Measurements from ENCODE around the gene TLR1. TPM values are rescaled to one million over a fixed set of nuclear protein-coding genes. Genes with fewer than 3 reads are reported as not detected.
A peak's percentile ranks its signal among the peaks of the same experiment; 100 is the strongest.

The TLR1 gene
- total RNA-seq, 1 donor from 2014 or later, result 43.0 TPM

DNA sequence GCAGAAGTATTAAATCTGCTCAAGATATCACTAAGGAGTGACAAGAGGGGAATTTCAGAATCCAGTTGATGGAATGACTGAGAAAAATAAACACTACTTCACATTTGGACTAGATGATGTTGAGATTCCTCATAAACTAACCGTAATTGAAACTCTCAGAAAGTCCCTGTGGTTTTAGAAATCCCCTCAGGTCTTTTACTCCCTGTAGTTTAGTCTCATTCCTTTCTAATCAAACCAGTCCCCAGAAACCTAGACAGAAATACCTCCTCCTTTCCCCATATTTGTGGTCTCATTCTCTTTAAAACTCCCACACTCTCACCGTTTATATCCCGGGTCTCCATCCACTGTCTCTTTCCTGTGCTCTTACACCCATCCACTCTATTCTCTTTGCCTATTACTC lies 15.0 kb upstream of the TLR1 start:
- no peak for TF ChIP-seq CTCF (IDR thresholded peaks at IDR 0.05)
- no peaks in the 10 kb centered on the region for H3K27me3 Mint-ChIP-seq
- peaks cover 64% of the 10 kb centered on the region for H3K4me1 Mint-ChIP-seq
- ATAC-seq (ENCODE audit: low read depth) (peak; percentile 43), DNase-seq (no peak)
- peak overlapping the region; percentile 96 for H3K27ac Mint-ChIP-seq
- peaks cover 13% of the 10 kb centered on the region for H3K9me3 Mint-ChIP-seq
- peaks cover 27% of the 10 kb centered on the region for H3K36me3 Mint-ChIP-seq (ENCODE audit: low read depth)
- ChIA-PET CTCF (interaction anchor here (1.0 to 2.5 kb wide), 8 partner anchors 10 to 60 kb away, joined by 3 to 12 read pairs (median 4); partner anchors contain the start of genes TLR1, TLR10 and TLR6), POLR2A (interaction anchor here (1.0 to 3.1 kb wide), 7 partner anchors 10 to 224 kb away, joined by 3 to 46 read pairs (median 13); partner anchors contain the start of genes TLR1, TLR10 and TLR6)
- peak overlapping the region; percentile 78 for H3K4me3 Mint-ChIP-seq
- intact Hi-C loops (cut with micrococcal nuclease), result loop anchor here (1.0 kb wide), 1 partner anchor 38 kb away; no protein-coding TSS in a partner anchor

- Mint-ChIP-seq H3K4me1 (peaks cover 73% of the 10 kb centered on the region), H3K4me3 (peak overlapping the region; percentile 55), H3K27ac (peak overlapping the region; percentile 96), H3K9me3 (peaks cover 14% of the 10 kb centered on the region), H3K27me3 (no peaks in the 10 kb centered on the region), H3K36me3 (ENCODE audit: low read depth) (peaks cover 29% of the 10 kb centered on the region)
- ChIA-PET POLR2A (interaction anchor here (0.8 to 3.1 kb wide), 8 partner anchors 9 to 226 kb away, joined by 3 to 46 read pairs (median 13); partner anchors contain the start of genes TLR1, TLR10 and TLR6), CTCF (interaction anchor here (0.9 to 2.5 kb wide), 8 partner anchors 9 to 59 kb away, joined by 3 to 12 read pairs (median 4); partner anchors contain the start of genes TLR1, TLR10 and TLR6)
- TF ChIP-seq CTCF (IDR thresholded peaks at IDR 0.05), result no peak
- DNase-seq (no peak), ATAC-seq (ENCODE audit: low read depth) (peak; percentile 23)
- intact Hi-C loops (cut with micrococcal nuclease), result no loop called here
Observed at GRCh38 chr4:38818441-38818976, 13.9 kb upstream of the TLR1 start.

- H3K9me3 Mint-ChIP-seq, result peaks cover 6% of the 10 kb centered on the region
- no peak for DNase-seq
- H3K4me3 Mint-ChIP-seq, result peak overlapping the region; percentile 82
- peaks cover 74% of the 10 kb centered on the region for H3K4me1 Mint-ChIP-seq
- H3K27me3 Mint-ChIP-seq, result no peaks in the 10 kb centered on the region
- intact Hi-C loops (cut with micrococcal nuclease), result loop anchor here (1.0 to 2.0 kb wide), 4 partner anchors 11 to 55 kb away; partner anchors contain the start of gene TLR6
- POLR2A ChIA-PET, result interaction anchor here (0.6 to 2.7 kb wide), 7 partner anchors 11 to 40 kb away, joined by 3 to 20 read pairs (median 8); partner anchors contain the start of genes TLR10 and TLR6
- CTCF ChIA-PET, result interaction anchor here (1.1 to 1.6 kb wide), 4 partner anchors 12 to 45 kb away, joined by 3 to 6 read pairs (median 4); partner anchors contain the start of genes TLR1 and TLR10
- peaks cover 38% of the 10 kb centered on the region for H3K36me3 Mint-ChIP-seq (ENCODE audit: low read depth)
- H3K27ac Mint-ChIP-seq, result peak overlapping the region; percentile 94
- TF ChIP-seq CTCF (IDR thresholded peaks at IDR 0.05), result no peak
- peak; percentile 74 for ATAC-seq (ENCODE audit: low read depth)
Observed at GRCh38 chr4:38815885-38816782, 11.5 kb upstream of the TLR1 start.

DNA sequence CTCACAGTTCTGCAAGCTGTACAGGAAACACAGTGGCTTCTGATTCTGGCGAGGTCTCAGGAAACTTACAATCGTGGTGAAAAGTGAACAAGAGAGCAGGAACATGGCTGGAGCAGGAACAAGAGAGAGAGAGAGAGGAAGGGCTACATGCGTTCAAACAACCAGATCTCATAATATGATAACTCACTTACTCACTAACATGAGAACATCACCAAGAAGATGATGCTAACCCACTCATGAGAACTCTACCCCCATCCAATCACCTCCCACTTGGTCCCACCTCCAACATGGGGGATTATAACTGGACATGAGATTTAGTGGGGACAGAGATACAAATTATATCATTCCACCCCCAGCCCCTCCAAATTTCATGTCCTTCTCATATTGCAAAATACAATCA lies 9.8 kb upstream of the TLR1 start:
- Mint-ChIP-seq H3K9me3 (peaks cover 6% of the 10 kb centered on the region), H3K36me3 (ENCODE audit: low read depth) (peaks cover 49% of the 10 kb centered on the region), H3K4me3 (no peak overlapping the region), H3K4me1 (peaks cover 65% of the 10 kb centered on the region), H3K27ac (peak overlapping the region; percentile 65), H3K27me3 (no peaks in the 10 kb centered on the region)
- intact Hi-C loops (cut with micrococcal nuclease), result no loop called here
- ChIA-PET POLR2A (interaction anchor here (0.6 to 2.7 kb wide), 2 partner anchors 9 to 41 kb away, joined by 3 to 12 read pairs; partner anchors contain the start of gene TLR6), CTCF (interaction anchor here (2.3 kb wide), 1 partner anchor 41 kb away, joined by 8 read pairs; the partner anchor contains the start of gene TLR6)
- DNase-seq (no peak), ATAC-seq (ENCODE audit: low read depth) (no peak)
- no peak for TF ChIP-seq CTCF (IDR thresholded peaks at IDR 0.05)

Measured in activated B cell treated with CpG ODN at 0.5 μM for 24 hours (primary cell).